Suprapubic skin (tissue), 4 donors: Measurements from ENCODE around the gene BNIP5. TPM values are rescaled to one million over a fixed set of nuclear protein-coding genes. Genes with fewer than 3 reads are reported as not detected.

Experiments
- DNase-seq, 2 donors: peaks; one replicate each; pipeline ENCODE4 v3.0.0-alpha.2; 2019; ENCODE audit warnings: low spot score in 2 of 2
- H3K27ac ChIP-seq: fragments of 200-600 bp; sonication (generic); one replicate; pipeline ENCODE4 v1.5.1; 2019
- H3K27me3 ChIP-seq: fragments of 200-600 bp; sonication (generic); one replicate; pipeline ENCODE4 v1.5.1; 2019
- H3K36me3 ChIP-seq: fragments of 200-600 bp; sonication (generic); one replicate; pipeline ENCODE4 v1.5.1; 2019
- H3K4me1 ChIP-seq: fragments of 200-600 bp; sonication (generic); one replicate; pipeline ENCODE4 v1.5.1; 2019
- H3K4me3 ChIP-seq: fragments of 200-600 bp; sonication (generic); one replicate; pipeline ENCODE4 v1.5.1; 2019; ENCODE audit warnings: mild to moderate bottlenecking
- H3K9me3 ChIP-seq: fragments of 200-600 bp; sonication (generic); one replicate; pipeline ENCODE4 v1.5.1; 2019
- CTCF ChIP-seq, 2 donors: fragments of 200-600 bp in 1 of 2; fragments of 450-650 bp in 1 of 2; sonication (generic) in 1 of 2; IDR thresholded peaks; one replicate each; pipeline ENCODE4 v1.5.1; 2016 to 2019; ENCODE audit warnings: antibody characterized with exemption in 2 of 2, mild to moderate bottlenecking in 1 of 2, moderate library complexity in 1 of 2
- EP300 ChIP-seq: sonication (generic); formaldehyde crosslinking; IDR thresholded peaks from one replicate; pipeline ENCODE4 v1.6.1; 2017; ENCODE audit warnings: antibody characterized with exemption
- POLR2A ChIP-seq, 2 donors: fragments of 450-650 bp; IDR thresholded peaks; one replicate each; pipeline ENCODE4 v1.6.1; 2017; ENCODE audit warnings: antibody characterized with exemption in 2 of 2, mild to moderate bottlenecking in 2 of 2, moderate library complexity in 2 of 2
- POLR2AphosphoS5 ChIP-seq, 3 donors: sonication (generic); formaldehyde crosslinking; IDR thresholded peaks; one replicate each; pipeline ENCODE4 v1.6.1; 2017; ENCODE audit warnings: antibody characterized with exemption in 3 of 3
- WGBS: methylation state at CpG from one replicate; pipeline ENCODE4 v1.1.5; 2018; 5-methylcytosine and 5-hydroxymethylcytosine counted together
- total RNA-seq, 4 donors: library from RNA; depleted of rRNA; stranded (reverse); fragments of >200 nt; gene quantifications; one replicate each; pipeline ENCODE4 v1.1.0, GENCODE V29; 2016

BNIP5 gene
- total RNA-seq, 4 donors from 2014 or later: 0.11 TPM; not detected in 3

DNA sequence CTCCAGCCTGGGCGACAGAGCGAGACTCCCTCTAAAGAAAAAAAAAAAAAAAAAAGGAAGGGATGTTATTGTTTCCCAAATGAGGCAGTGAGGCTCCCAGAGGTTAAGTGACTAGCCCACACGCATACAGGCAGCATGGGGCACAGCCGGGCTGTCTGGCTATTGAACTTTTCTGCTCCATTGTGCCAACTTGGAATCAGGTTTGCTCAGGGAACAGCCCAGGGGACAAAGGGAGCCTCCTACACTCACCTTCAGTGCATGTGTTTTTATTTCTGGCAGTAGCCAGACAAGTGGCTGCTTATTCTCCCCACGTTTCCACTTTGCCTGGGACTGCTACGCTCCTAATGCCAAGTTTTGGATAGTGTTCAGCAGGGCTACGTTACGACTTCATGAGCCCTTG is 40.1 kb upstream of the BNIP5 start:
- peak in 1 of 2 donors; percentile 35 for DNase-seq
- Histone ChIP-seq H3K27ac (no peak overlapping the region), H3K27me3 (no peaks in the 10 kb centered on the region), H3K4me3 (no peak overlapping the region), H3K9me3 (no peaks in the 10 kb centered on the region), H3K4me1 (peaks cover 17% of the 10 kb centered on the region), H3K36me3 (no peaks in the 10 kb centered on the region)
- 83% methylated on average over 8 of the region's 8 CpGs for WGBS
- TF ChIP-seq POLR2AphosphoS5 (IDR thresholded peaks at IDR 0.05) (no peak), POLR2A (IDR thresholded peaks at IDR 0.05) (no peak), CTCF (IDR thresholded peaks at IDR 0.05) (no peak), EP300 (no peak)

DNA sequence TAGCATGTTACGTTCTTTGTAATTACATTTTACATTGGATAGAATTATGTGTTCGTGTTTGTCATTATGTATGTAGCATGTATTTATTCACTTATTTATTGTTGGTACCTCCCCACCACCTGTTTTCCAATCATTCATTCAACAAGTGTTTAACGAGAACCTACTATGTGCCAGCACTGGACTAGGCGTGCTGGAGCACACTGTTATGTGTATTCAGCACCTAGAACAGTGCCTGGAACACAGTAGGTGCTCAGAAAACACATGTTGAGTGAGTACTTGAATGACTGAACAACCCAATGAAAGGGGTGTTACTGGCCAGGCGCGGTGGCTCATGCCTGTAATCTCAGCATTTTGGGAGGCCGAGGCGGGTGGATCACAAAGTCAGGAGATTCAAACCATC is 39.5 kb upstream of the BNIP5 start:
- no peaks in the 10 kb centered on the region for H3K9me3 ChIP-seq
- TF ChIP-seq CTCF (IDR thresholded peaks at IDR 0.05) (no peak), EP300 (no peak), POLR2A (IDR thresholded peaks at IDR 0.05) (no peak), POLR2AphosphoS5 (IDR thresholded peaks at IDR 0.05) (no peak)
- H3K4me1 ChIP-seq: peaks cover 17% of the 10 kb centered on the region
- H3K27me3 ChIP-seq: no peaks in the 10 kb centered on the region
- H3K27ac ChIP-seq: no peak overlapping the region
- H3K36me3 ChIP-seq: no peaks in the 10 kb centered on the region
- WGBS: 96% methylated on average over 8 of the region's 8 CpGs
- H3K4me3 ChIP-seq: no peak overlapping the region
- no peak for DNase-seq

- TF ChIP-seq POLR2AphosphoS5 (IDR thresholded peaks at IDR 0.05): no peak
- no peak for TF ChIP-seq POLR2A (IDR thresholded peaks at IDR 0.05)
- TF ChIP-seq EP300: no peak
- TF ChIP-seq CTCF (IDR thresholded peaks at IDR 0.05): no peak
- WGBS: 94% methylated on average over 20 of the region's 20 CpGs
- no peak overlapping the region for H3K4me3 ChIP-seq
- no peaks in the 10 kb centered on the region for H3K9me3 ChIP-seq
- no peak for DNase-seq
- peaks cover 17% of the 10 kb centered on the region for H3K4me1 ChIP-seq
- H3K27me3 ChIP-seq: no peaks in the 10 kb centered on the region
- H3K36me3 ChIP-seq: no peaks in the 10 kb centered on the region
- no peak overlapping the region for H3K27ac ChIP-seq
Observed at GRCh38 chr6:36375644-36376155, 39.0 kb upstream of the BNIP5 start.

- H3K4me1 ChIP-seq: peaks cover 17% of the 10 kb centered on the region
- no peak overlapping the region for H3K4me3 ChIP-seq
- no peak overlapping the region for H3K27ac ChIP-seq
- no peaks in the 10 kb centered on the region for H3K9me3 ChIP-seq
- no peaks in the 10 kb centered on the region for H3K36me3 ChIP-seq
- DNase-seq: no peak
- 64% methylated on average over 8 of the region's 8 CpGs for WGBS
- H3K27me3 ChIP-seq: no peaks in the 10 kb centered on the region
- TF ChIP-seq EP300: no peak
- no peak for TF ChIP-seq POLR2A (IDR thresholded peaks at IDR 0.05)
- no peak for TF ChIP-seq POLR2AphosphoS5 (IDR thresholded peaks at IDR 0.05)
- TF ChIP-seq CTCF (IDR thresholded peaks at IDR 0.05): no peak
Observed at GRCh38 chr6:36374972-36375371, 38.3 kb upstream of the BNIP5 start.

DNA sequence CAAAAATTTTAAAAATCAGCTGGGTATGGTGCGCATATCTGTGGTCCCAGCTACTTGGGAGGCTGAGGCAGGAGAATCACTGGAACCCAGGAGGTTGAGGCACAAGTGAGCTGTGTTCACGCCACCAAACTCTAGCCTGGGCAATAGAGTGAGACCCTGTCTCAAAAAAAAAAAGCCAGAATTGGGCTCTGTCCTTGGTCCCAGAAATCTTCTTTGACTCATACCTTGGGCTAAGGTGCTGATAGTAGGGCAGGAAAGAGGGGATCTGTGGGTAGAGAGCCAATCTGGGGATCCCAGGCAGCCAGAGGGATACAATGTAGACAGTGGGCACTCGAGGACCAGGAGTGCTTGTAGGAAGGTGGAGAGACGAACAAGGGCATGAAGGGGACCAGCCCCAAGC is 37.5 kb upstream of the BNIP5 start:
- Histone ChIP-seq H3K27ac (no peak overlapping the region), H3K9me3 (no peaks in the 10 kb centered on the region), H3K4me1 (peaks cover 17% of the 10 kb centered on the region), H3K27me3 (no peaks in the 10 kb centered on the region), H3K36me3 (no peaks in the 10 kb centered on the region), H3K4me3 (no peak overlapping the region)
- WGBS: 93% methylated on average over 4 of the region's 4 CpGs
- DNase-seq: no peak
- TF ChIP-seq CTCF (IDR thresholded peaks at IDR 0.05) (no peak), POLR2AphosphoS5 (IDR thresholded peaks at IDR 0.05) (no peak), POLR2A (IDR thresholded peaks at IDR 0.05) (no peak), EP300 (no peak)
